Cardiac fibroblast (primary cell): ENCODE measurements around the gene PGM3.

Experiments
- DNase-seq, 2 donors: peaks; one replicate each; pipeline versions ENCODE4 v3.0.0 to v3.0.0-alpha.2; 2010; ENCODE audit warnings: low read depth in 2 of 2
- H3K4me3 ChIP-seq, 2 donors: replicated peaks in 1 of 2; 1 replicate in 1 of 2; 2 replicates in 1 of 2; pipeline ENCODE4 v1.5.1; 2011; ENCODE audit warnings: low read depth in 2 of 2, low read length in 2 of 2, mild to moderate bottlenecking in 2 of 2, moderate library complexity in 1 of 2
- TF ChIP-seq, protein P1 (sequence below): IDR thresholded peaks from one replicate; pipeline ENCODE4 v1.5.1; 2011; ENCODE audit warnings: low read depth, mild to moderate bottlenecking, low read length, inconsistent platforms

The PGM3 gene

DNA sequence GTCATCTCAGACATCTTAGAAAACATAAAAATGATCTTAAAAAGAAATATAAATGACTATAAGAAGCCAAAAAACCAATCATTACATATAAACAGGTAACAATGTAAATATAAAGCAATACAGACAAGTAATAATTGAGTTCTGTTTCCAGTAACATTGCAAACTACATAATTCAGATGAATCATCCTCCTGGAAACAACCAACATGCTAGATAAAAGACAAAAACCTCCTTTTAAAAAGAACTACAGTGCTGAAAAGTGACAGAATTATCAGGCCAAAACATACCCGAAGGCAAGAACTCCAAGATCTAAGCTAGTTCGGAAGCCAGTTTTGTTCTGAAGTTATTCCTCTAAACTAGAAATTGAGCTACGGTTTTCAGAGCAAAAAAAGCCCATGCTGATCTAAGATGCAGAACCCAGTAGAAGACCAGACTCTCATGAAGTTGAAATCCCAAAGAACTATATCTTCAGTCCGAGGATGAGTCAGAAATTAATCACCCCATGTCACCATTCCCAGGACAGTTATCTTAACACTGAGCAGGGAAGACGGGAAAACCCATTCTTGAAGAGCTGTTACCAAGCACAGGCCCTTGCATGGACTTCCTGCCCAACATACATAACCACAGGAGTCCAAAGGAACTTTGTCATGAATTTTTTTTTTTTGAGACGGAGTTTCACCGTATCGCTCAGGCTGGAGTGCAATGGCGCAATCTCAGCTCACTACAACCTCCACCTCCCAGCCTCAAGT, 9.8 kb downstream of the PGM3 start:
- no peak overlapping the region for H3K4me3 ChIP-seq
- TF ChIP-seq, protein P1, sequence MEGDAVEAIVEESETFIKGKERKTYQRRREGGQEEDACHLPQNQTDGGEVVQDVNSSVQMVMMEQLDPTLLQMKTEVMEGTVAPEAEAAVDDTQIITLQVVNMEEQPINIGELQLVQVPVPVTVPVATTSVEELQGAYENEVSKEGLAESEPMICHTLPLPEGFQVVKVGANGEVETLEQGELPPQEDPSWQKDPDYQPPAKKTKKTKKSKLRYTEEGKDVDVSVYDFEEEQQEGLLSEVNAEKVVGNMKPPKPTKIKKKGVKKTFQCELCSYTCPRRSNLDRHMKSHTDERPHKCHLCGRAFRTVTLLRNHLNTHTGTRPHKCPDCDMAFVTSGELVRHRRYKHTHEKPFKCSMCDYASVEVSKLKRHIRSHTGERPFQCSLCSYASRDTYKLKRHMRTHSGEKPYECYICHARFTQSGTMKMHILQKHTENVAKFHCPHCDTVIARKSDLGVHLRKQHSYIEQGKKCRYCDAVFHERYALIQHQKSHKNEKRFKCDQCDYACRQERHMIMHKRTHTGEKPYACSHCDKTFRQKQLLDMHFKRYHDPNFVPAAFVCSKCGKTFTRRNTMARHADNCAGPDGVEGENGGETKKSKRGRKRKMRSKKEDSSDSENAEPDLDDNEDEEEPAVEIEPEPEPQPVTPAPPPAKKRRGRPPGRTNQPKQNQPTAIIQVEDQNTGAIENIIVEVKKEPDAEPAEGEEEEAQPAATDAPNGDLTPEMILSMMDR: no peak
- DNase-seq: peak; percentile 95 to 97

DNA sequence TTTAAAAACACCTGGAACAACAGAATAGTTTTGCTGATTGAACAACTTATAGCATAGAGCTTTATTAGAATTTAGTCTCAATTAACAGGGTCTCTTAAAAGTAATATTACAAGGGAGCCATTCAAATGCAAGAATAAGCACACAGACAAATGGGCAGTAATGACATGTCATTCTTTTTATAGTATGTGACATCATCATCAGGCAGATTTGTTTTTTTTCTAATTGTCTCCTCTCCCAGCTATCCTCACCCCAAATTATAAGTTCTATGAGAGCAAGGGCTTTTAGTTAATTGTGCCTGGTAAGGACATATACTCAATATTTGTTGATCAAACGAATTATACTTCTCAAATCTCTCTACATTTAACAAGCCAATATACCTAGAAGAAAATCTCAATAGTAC, 11.0 kb downstream of the PGM3 start:
- H3K4me3 ChIP-seq: no peak overlapping the region
- DNase-seq: peak in 1 of 2 donors; percentile 9
- TF ChIP-seq, protein P1: no peak

DNA sequence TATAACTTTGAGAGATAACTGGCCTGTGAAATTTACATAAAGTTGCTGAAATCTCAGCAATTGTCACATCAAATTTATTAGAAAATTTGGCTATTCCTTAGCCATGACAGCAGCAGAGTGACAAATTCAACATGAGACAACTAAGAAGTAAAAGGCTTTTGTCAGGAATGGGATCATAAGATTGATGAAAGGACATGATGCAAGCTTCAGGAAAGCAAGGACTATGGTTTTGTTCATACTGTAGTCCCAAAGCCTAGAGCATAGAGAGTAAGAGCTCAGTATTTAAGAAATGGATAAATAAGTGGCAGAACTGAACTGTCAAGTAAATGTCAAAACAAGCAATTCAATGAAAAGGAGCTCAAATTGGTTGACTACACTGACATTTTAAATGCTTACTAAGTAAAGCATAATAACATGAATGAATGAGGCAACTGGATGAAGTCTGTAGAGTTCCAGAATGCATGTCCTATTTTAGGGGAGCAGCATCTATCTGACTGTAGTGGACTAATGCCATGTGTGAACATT, 12.6 kb downstream of the PGM3 start:
- no peak overlapping the region for H3K4me3 ChIP-seq
- TF ChIP-seq, protein P1: no peak
- DNase-seq: no peak

DNA sequence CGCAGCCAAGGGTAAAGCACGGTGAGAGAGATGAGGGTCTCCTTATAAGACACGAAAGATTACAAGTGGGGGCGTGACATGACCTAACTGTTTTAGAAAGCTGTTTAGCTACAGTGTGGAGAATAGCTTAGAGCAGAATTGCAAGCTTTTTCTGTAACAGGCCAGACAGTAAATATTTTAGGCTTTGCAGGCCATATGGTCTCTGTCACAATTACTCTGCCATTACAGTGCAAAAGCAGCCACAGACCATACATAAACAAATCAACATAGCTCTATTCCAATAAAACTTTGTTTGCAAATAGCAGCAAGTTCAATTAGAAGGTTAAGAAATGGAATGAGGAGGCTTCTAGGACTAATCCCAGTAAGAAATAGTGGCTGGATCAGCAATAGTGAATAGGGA, 16.8 kb downstream of the PGM3 start:
- TF ChIP-seq, protein P1: no peak
- H3K4me3 ChIP-seq: no peak overlapping the region
- DNase-seq: no peak

DNA sequence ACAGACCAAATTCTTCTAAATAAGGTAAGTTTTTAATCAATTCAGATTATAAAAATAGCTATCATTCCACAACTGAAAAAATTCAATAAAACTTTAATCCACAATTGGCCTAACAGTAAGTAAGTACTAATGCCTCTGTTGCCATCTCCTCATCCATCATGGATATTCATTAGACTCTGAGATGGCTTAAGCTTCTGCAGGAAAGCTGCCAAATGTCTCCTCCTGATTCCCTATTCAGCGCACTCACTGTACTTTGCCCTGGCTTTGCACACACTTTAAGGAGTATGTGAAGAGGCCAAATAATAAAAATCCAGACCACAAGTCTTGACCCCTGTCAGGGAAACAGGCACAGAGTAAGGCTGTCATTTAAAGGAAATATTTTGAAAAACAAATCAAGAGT, 23.6 kb downstream of the PGM3 start:
- H3K4me3 ChIP-seq: no peak overlapping the region
- TF ChIP-seq, protein P1: no peak
- DNase-seq: no peak

DNA sequence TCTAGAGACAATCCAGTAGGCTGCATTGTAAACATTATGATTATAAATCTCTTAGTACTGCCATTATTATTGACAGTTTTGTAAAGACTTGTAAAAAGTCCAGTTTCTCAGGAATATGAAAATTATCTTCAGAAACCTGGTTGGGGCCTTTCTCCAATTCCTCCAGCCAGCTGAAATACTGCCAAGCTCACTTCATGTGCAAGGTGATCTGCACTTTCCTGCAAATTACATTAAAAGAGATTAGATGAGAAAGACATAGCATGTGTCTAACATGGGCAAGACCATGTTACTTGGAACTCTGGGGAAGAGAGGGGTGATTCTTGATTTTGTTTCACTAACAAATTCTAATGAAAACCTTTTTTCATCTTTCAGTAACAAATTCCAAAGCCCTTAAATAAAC, 24.0 kb downstream of the PGM3 start:
- DNase-seq: no peak
- TF ChIP-seq, protein P1: no peak
- H3K4me3 ChIP-seq: no peak overlapping the region
